Neural progenitor cell (in vitro differentiated cells): ENCODE measurements around the gene GPR135.

ENCODE experiments used
- CTCF ChIP-seq: fragments of 200-600 bp; sonication (generic); IDR thresholded peaks from 2 replicates; pipeline ENCODE4 v1.5.1; 2017; ENCODE audit warnings: antibody characterized with exemption, mild to moderate bottlenecking
- EZH2 ChIP-seq: fragments of 200-600 bp; sonication (generic); IDR thresholded peaks from 2 replicates; pipeline ENCODE4 v1.6.1; 2017; ENCODE audit warnings: antibody characterized with exemption, mild to moderate bottlenecking, moderate library complexity

- no peak for TF ChIP-seq EZH2
- TF ChIP-seq CTCF = no peak
Measured at GRCh38 chr14:59481871-59482540, 16.8 kb upstream of the GPR135 start.
